ENCODE measurements around the gene SCP2D1. TPM values are rescaled to one million over a fixed set of nuclear protein-coding genes. Genes with fewer than 3 reads are reported as not detected.

Gene SCP2D1
- total RNA-seq, 1 donor from 2014 or later, result not detected

- DNase-seq (ENCODE audit: low spot score), result no peak
Measured at GRCh38 chr20:18811904-18812303, 1.7 kb upstream of the SCP2D1 start.

- no peak for DNase-seq (ENCODE audit: low spot score)
Measured at GRCh38 chr20:18815194-18815942, 1.8 kb downstream of the SCP2D1 start.

- no peak for DNase-seq (ENCODE audit: low spot score)
Measured at GRCh38 chr20:18822832-18823231, 9.2 kb downstream of the SCP2D1 start.

GRCh38 chr20:18831830-18832499, 18.4 kb downstream of the SCP2D1 start:
- DNase-seq (ENCODE audit: low spot score), result peak; percentile 65

GRCh38 chr20:18832546-18833200, 19.1 kb downstream of the SCP2D1 start:
- peak; percentile 52 for DNase-seq (ENCODE audit: low spot score)

- DNase-seq (ENCODE audit: low spot score), result no peak
Measured at GRCh38 chr20:18835466-18836256, 22.1 kb downstream of the SCP2D1 start.

- no peak for DNase-seq (ENCODE audit: low spot score)
Measured at GRCh38 chr20:18837718-18838117, 24.1 kb downstream of the SCP2D1 start.

GRCh38 chr20:18839507-18840247, 26.1 kb downstream of the SCP2D1 start:
- no peak for DNase-seq (ENCODE audit: low spot score)

- no peak for DNase-seq (ENCODE audit: low spot score)
Measured at GRCh38 chr20:18840248-18840645, 26.7 kb downstream of the SCP2D1 start.

- DNase-seq (ENCODE audit: low spot score), result no peak
Measured at GRCh38 chr20:18845017-18845416, 31.4 kb downstream of the SCP2D1 start.

- no peak for DNase-seq (ENCODE audit: low spot score)
Measured at GRCh38 chr20:18847226-18847755, 33.7 kb downstream of the SCP2D1 start.

- no peak for DNase-seq (ENCODE audit: low spot score)
Measured at GRCh38 chr20:18849131-18849530, 35.5 kb downstream of the SCP2D1 start.

GRCh38 chr20:18851629-18852028, 38.0 kb downstream of the SCP2D1 start:
- DNase-seq (ENCODE audit: low spot score), result no peak

GRCh38 chr20:18852318-18852717, 38.7 kb downstream of the SCP2D1 start:
- DNase-seq (ENCODE audit: low spot score), result no peak

- no peak for DNase-seq (ENCODE audit: low spot score)
Measured at GRCh38 chr20:18853216-18853615, 39.6 kb downstream of the SCP2D1 start.

- DNase-seq (ENCODE audit: low spot score), result no peak
Measured at GRCh38 chr20:18853946-18854646, 40.5 kb downstream of the SCP2D1 start.

GRCh38 chr20:18855882-18856281, 42.3 kb downstream of the SCP2D1 start:
- DNase-seq (ENCODE audit: low spot score), result no peak

GRCh38 chr20:18856873-18857272, 43.3 kb downstream of the SCP2D1 start:
- DNase-seq (ENCODE audit: low spot score), result no peak

- peak; percentile 10 for DNase-seq (ENCODE audit: low spot score)
Measured at GRCh38 chr20:18857640-18858039, 44.1 kb downstream of the SCP2D1 start.

- no peak for DNase-seq (ENCODE audit: low spot score)
Measured at GRCh38 chr20:18858816-18859215, 45.2 kb downstream of the SCP2D1 start.

Data from umbilical cord (tissue), 2 donors.